Bronchial epithelial cell (primary cell): Measurements from ENCODE around the gene ZNF76. TPM values are rescaled to one million over a fixed set of nuclear protein-coding genes. Genes with fewer than 3 reads are reported as not detected.

Source experiments
- DNase-seq: peaks from one replicate; pipeline ENCODE4 v3.0.0-alpha.2; 2010; ENCODE audit warnings: low read depth
- FAIRE-seq: peaks from 2 replicates; lab custom pipeline; 2011; peaks lifted over from hg19 to GRCh38; lab: Jason Lieb, UNC
- H3K27me3 ChIP-seq: 2 replicates; pipeline ENCODE4 v1.5.1; 2011; ENCODE audit warnings: low read length; ENCODE audit not compliant: control insufficient read depth, insufficient read depth
- H3K36me3 ChIP-seq: 2 replicates; pipeline ENCODE4 v1.5.1; 2011; ENCODE audit warnings: low read length; ENCODE audit not compliant: control insufficient read depth, insufficient read depth
- H3K4me3 ChIP-seq: 2 replicates; pipeline ENCODE4 v1.5.1; 2011; ENCODE audit warnings: mild to moderate bottlenecking, low read depth, low read length, control low read depth
- total RNA-seq: library from RNA; depleted of rRNA; stranded (reverse); fragments of >200 nt; gene quantifications from 2 replicates; pipeline ENCODE4 v1.2.1, GENCODE V29; 2014
- TF ChIP-seq, protein P1 (sequence below): IDR thresholded peaks from 2 replicates; pipeline ENCODE4 v1.5.1; 2011; ENCODE audit warnings: mild to moderate bottlenecking, moderate library complexity, low read length, control low read depth, inconsistent platforms; ENCODE audit not compliant: insufficient read depth, severe bottlenecking

ZNF76 gene
- total RNA-seq, 1 donor from 2014 or later, result 5.3 TPM

DNA sequence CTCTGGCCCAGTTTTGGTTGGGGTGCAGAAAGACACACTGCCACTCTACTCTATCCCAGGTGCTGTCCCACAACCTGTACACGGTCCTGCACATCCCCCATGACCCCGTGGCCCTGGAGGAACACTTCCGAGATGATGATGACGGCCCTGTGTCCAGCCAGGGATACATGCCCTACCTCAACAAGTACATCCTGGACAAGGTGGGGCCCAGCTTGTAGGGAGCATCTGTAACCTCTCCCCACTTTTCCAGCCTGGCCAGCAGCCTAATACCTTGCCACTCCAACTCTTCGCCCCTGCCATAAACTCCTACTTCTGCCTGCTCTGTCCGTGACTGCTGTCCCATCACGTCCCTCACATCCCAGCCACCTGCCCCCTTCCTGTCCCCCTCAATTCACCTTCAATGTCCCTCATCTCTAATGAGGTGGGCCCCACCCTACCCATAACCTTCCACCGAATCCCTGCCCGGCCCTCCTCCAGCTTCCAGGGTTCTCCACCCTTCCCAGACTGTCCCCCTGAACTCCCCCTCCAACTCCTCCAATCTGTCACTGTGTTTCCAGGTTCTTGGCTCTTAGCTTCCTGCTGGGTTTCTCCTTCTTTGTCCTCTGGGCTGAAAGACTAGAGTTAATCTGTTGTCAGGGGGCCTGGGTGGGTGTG, 50.2 kb downstream of the ZNF76 start:
- Histone ChIP-seq H3K27me3 (no peaks in the 10 kb centered on the region), H3K4me3 (no peak overlapping the region)

DNA sequence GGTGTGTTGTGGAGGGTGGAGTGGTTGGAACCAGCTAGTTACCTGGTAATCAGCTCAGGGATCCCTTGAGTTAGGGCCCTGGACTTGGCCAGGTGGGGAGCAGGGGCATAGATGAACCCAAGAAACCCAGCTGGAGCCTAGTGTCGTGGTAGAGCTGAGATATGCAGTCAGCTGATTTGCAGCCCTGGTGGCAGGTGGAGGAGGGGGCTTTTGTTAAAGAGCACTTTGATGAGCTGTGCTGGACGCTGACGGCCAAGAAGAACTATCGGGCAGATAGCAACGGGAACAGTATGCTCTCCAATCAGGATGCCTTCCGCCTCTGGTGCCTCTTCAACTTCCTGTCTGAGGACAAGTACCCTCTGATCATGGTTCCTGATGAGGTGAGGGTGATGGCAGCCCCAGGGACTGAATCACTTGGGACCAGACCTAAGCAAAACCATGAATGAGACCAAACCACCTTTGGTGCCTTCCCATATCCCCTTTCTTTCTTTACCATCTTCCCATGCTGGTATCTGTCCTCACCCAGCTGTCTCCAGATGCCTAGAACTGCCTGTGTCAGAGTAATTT, 50.8 kb downstream of the ZNF76 start:
- TF ChIP-seq, protein P1, sequence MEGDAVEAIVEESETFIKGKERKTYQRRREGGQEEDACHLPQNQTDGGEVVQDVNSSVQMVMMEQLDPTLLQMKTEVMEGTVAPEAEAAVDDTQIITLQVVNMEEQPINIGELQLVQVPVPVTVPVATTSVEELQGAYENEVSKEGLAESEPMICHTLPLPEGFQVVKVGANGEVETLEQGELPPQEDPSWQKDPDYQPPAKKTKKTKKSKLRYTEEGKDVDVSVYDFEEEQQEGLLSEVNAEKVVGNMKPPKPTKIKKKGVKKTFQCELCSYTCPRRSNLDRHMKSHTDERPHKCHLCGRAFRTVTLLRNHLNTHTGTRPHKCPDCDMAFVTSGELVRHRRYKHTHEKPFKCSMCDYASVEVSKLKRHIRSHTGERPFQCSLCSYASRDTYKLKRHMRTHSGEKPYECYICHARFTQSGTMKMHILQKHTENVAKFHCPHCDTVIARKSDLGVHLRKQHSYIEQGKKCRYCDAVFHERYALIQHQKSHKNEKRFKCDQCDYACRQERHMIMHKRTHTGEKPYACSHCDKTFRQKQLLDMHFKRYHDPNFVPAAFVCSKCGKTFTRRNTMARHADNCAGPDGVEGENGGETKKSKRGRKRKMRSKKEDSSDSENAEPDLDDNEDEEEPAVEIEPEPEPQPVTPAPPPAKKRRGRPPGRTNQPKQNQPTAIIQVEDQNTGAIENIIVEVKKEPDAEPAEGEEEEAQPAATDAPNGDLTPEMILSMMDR, result no peak
- no peak for DNase-seq
- FAIRE-seq, result no peak
- no peaks in the 10 kb centered on the region for H3K27me3 ChIP-seq
- peaks cover 16% of the 10 kb centered on the region for H3K36me3 ChIP-seq
- H3K4me3 ChIP-seq, result no peak overlapping the region

More for the DNA sequence above, 50.2 kb downstream of the ZNF76 start:
- FAIRE-seq (no peak), DNase-seq (no peak)
- TF ChIP-seq, protein P1, result no peak
- peaks cover 16% of the 10 kb centered on the region for H3K36me3 ChIP-seq

DNA sequence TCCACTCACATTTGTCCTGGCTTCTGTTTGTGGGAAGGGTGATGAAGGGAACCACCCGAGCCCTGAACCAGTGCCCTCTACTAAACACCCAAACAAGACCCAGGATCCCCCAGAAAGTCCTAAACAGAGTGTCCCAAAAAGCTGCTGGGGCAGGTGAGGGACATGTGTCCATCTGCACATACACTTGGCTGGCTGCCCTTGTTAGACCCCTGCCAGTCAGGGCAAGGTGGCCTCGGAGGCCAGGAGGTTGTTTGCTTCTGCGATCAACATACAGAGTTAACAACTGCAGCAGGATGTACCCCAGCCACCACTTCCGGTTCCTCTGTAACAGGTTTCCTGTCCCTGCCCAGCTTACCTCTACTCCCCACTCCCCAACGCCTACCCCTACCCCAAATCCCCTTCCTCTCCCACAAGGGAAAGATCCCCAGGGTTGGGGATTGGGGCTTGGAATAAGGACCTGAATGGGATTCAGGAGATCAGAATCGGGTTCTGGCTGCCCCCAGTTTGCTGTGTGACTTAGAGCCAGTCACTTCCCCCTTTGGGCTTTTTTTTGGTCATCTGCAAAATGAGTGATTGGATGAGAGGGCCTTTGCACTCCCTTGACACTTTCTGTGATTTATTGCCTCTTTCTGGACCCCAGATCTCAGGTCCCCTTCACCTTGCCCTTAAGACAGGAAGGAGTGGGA, 52.0 kb downstream of the ZNF76 start:
- FAIRE-seq (no peak), DNase-seq (no peak)
- Histone ChIP-seq H3K36me3 (peaks cover 16% of the 10 kb centered on the region), H3K27me3 (no peaks in the 10 kb centered on the region), H3K4me3 (no peak overlapping the region)
- TF ChIP-seq, protein P1, result no peak

DNA sequence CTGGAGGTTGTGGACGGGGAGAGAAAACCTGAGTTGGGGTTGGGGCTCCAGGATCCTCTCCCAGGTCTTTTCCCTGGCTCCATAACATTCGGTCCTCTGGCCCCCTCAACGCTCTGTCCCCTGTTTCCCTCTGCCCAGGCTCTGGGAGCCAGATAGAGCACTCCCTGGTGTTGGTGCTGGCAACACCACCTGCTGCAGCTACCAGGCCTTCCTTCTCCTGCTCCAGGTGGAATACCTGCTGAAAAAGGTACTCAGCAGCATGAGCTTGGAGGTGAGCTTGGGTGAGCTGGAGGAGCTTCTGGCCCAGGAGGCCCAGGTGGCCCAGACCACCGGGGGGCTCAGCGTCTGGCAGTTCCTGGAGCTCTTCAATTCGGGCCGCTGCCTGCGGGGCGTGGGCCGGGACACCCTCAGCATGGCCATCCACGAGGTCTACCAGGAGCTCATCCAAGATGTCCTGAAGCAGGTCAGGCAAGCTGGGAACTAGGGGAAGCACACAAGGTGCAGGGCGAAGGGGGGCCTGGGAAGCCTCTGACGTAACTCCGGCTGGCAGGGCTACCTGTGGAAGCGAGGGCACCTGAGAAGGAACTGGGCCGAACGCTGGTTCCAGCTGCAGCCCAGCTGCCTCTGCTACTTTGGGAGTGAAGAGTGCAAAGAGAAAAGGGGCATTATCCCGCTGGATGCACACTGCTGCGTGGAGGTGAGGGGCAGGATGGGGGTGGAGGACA, 52.7 kb downstream of the ZNF76 start:
- TF ChIP-seq, protein P1, result no peak
- no peaks in the 10 kb centered on the region for H3K27me3 ChIP-seq
- DNase-seq, result no peak
- H3K36me3 ChIP-seq, result peaks cover 16% of the 10 kb centered on the region
- no peak for FAIRE-seq
- H3K4me3 ChIP-seq, result no peak overlapping the region

DNA sequence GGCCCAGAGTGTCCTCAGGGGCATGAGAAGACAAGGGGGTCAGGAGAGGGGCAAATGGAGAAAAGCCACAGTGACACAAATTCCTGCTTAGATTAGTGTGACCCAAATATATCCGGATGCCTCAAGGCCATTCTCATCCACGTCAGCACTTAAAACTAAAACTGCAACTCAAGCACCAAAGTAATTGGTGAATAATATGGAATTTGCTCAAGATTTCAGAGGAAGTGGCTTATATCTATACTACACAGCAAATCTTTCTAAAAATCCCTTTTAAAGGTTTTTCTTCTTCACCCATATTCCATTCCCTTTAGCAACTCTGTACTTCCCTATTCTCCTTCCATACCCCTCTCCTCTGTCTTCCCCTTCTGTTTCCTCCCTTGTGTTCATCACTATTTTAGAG, 53.3 kb downstream of the ZNF76 start:
- H3K27me3 ChIP-seq, result no peaks in the 10 kb centered on the region
- H3K4me3 ChIP-seq, result no peak overlapping the region
- no peak for DNase-seq
- TF ChIP-seq, protein P1, result no peak
- FAIRE-seq, result no peak
- H3K36me3 ChIP-seq, result peaks cover 17% of the 10 kb centered on the region
